Measurements from ENCODE around the gene IQCB1. TPM values are rescaled to one million over a fixed set of nuclear protein-coding genes. Genes with fewer than 3 reads are reported as not detected.
"Not testable (repeated sequence)": the region's sequence is repeated elsewhere in the genome, so short reads cannot be mapped to it uniquely, and the experiment has no call there.

The IQCB1 gene
- total and polyA plus RNA-seq, 3 donors from 2014 or later, result 33.6 to 39.3 (median 37.0) TPM

GRCh38 chr3:121747976-121748375, 86.9 kb downstream of the IQCB1 start:
- DNase-seq, result no peak
- H3K27me3 ChIP-seq, result no peaks in the 10 kb centered on the region
- H3K36me3 ChIP-seq (ENCODE audit: low read depth, missing control alignments), result no peaks in the 10 kb centered on the region
- 10 to 14% methylated on average over 3 of the region's 3 CpGs for WGBS, 2 donors
- peak overlapping the region; percentile 95 to 100 for H3K4me3 ChIP-seq
- no peaks in the 10 kb centered on the region for H3K9me3 ChIP-seq
- peaks cover 20% of the 10 kb centered on the region for H3K4me1 ChIP-seq
- H3K27ac ChIP-seq, result peak overlapping the region in 1 of 2 donors; percentile 94
- intact Hi-C loops (cut with DNase I; ENCODE audit: low total_unique reads), result no loop called here
- TF ChIP-seq POLR2A (IDR thresholded peaks at IDR 0.05), result no peak
- TF ChIP-seq CTCF (IDR thresholded peaks at IDR 0.05), result no peak

GRCh38 chr3:121743106-121743505, 91.8 kb downstream of the IQCB1 start:
- H3K27ac ChIP-seq; H3K4me3 ChIP-seq; H3K27me3 ChIP-seq; DNase-seq; H3K9me3 ChIP-seq; intact Hi-C loops (cut with DNase I; ENCODE audit: low total_unique reads); H3K36me3 ChIP-seq (ENCODE audit: low read depth, missing control alignments): not testable (repeated sequence)
- H3K4me1 ChIP-seq, result peaks cover 14% of the 10 kb centered on the region
- WGBS, 2 donors, result 88 to 94% methylated on average over 2 of the region's 2 CpGs

- TF ChIP-seq POLR2A (IDR thresholded peaks at IDR 0.05), result no peak
- H3K27me3 ChIP-seq, result no peaks in the 10 kb centered on the region
- H3K36me3 ChIP-seq (ENCODE audit: low read depth, missing control alignments), result no peaks in the 10 kb centered on the region
- H3K9me3 ChIP-seq, result no peaks in the 10 kb centered on the region
- H3K4me1 ChIP-seq, result peaks cover 3% of the 10 kb centered on the region
- peak overlapping the region; percentile 2 to 44 for H3K27ac ChIP-seq
- no peak overlapping the region for H3K4me3 ChIP-seq
- intact Hi-C loops (cut with DNase I; ENCODE audit: low total_unique reads), result no loop called here
- DNase-seq, result no peak
- WGBS, 2 donors, result 48 to 53% methylated on average over 2 of the region's 2 CpGs
These were observed 94.0 kb downstream of the IQCB1 start for GRCh38 chr3:121740896-121741295.

- Histone ChIP-seq H3K27ac (peak overlapping the region in 1 of 2 donors; percentile 44), H3K36me3 (ENCODE audit: low read depth, missing control alignments) (no peaks in the 10 kb centered on the region), H3K9me3 (no peaks in the 10 kb centered on the region), H3K27me3 (no peaks in the 10 kb centered on the region), H3K4me3 (no peak overlapping the region), H3K4me1 (peaks cover 2% of the 10 kb centered on the region)
- no peak for DNase-seq
- no peak for TF ChIP-seq CTCF (IDR thresholded peaks at IDR 0.05)
- no peak for TF ChIP-seq POLR2A (IDR thresholded peaks at IDR 0.05)
- intact Hi-C loops (cut with DNase I; ENCODE audit: low total_unique reads), result no loop called here
These were observed 95.0 kb downstream of the IQCB1 start for GRCh38 chr3:121739902-121740301.

GRCh38 chr3:121737644-121738043, 97.2 kb downstream of the IQCB1 start:
- Histone ChIP-seq H3K4me1 (no peaks in the 10 kb centered on the region), H3K4me3 (no peak overlapping the region), H3K27ac (no peak overlapping the region), H3K9me3 (no peaks in the 10 kb centered on the region), H3K27me3 (no peaks in the 10 kb centered on the region), H3K36me3 (ENCODE audit: low read depth, missing control alignments) (no peaks in the 10 kb centered on the region)
- intact Hi-C loops (cut with DNase I; ENCODE audit: low total_unique reads), result no loop called here
- no peak for TF ChIP-seq CTCF (IDR thresholded peaks at IDR 0.05)
- TF ChIP-seq POLR2A (IDR thresholded peaks at IDR 0.05), result no peak
- no peak for DNase-seq
- 93 to 94% methylated on average over 4 of the region's 4 CpGs for WGBS, 2 donors

GRCh38 chr3:121736112-121736511, 98.7 kb downstream of the IQCB1 start:
- Histone ChIP-seq H3K4me3 (no peak overlapping the region), H3K4me1 (no peaks in the 10 kb centered on the region), H3K27me3 (no peaks in the 10 kb centered on the region), H3K36me3 (ENCODE audit: low read depth, missing control alignments) (no peaks in the 10 kb centered on the region), H3K9me3 (no peaks in the 10 kb centered on the region), H3K27ac (no peak overlapping the region)
- intact Hi-C loops (cut with DNase I; ENCODE audit: low total_unique reads), result no loop called here
- TF ChIP-seq POLR2A (IDR thresholded peaks at IDR 0.05) (no peak), CTCF (IDR thresholded peaks at IDR 0.05) (no peak)
- no peak for DNase-seq
- 90 to 91% methylated on average over 3 of the region's 3 CpGs for WGBS, 2 donors
